Measurements from ENCODE around the gene ARGFX. TPM values are rescaled to one million over a fixed set of nuclear protein-coding genes. Genes with fewer than 3 reads are reported as not detected.

ARGFX gene
- total and polyA plus RNA-seq, 9 of the 15 experiments (the other 6 are each of a cell fraction or from before 2014, with no cell fraction given): not detected

- TF ChIP-seq NUFIP1 (IDR thresholded peaks at IDR 0.05; ENCODE audit: partially characterized antibody) (no peak), KLF13 (tag; IDR thresholded peaks at IDR 0.05; ENCODE audit: borderline replicate concordance, low read depth) (no peak), ZNF644 (tag; IDR thresholded peaks at IDR 0.05; ENCODE audit: low read depth) (no peak), POLR2G (IDR thresholded peaks at IDR 0.05; ENCODE audit: low read depth, low read length) (peak; percentile 82), POLR3A (IDR thresholded peaks at IDR 0.05; ENCODE audit: borderline replicate concordance, extremely low read depth, insufficient read depth, insufficient read length) (no peak), TSC22D4 (tag; IDR thresholded peaks at IDR 0.05) (no peak), ZNF76 (CRISPR knock-in tag; IDR thresholded peaks at IDR 0.05; ENCODE audit: borderline replicate concordance) (no peak), AFF1 (IDR thresholded peaks at IDR 0.05; ENCODE audit: low read depth in 1 of 2, partially characterized antibody in 2 of 2) (no peak), TEAD2 (tag; IDR thresholded peaks at IDR 0.05) (no peak), HMBOX1 (IDR thresholded peaks at IDR 0.05) (no peak; the same call in 1 of the 2 replicates), MBD2 (IDR thresholded peaks at IDR 0.05; ENCODE audit: borderline replicate concordance, low read depth) (no peak), POLR2B (IDR thresholded peaks at IDR 0.05; ENCODE audit: low read depth, partially characterized antibody) (peak; percentile 55)
- TF ChIP-seq, protein P1, sequence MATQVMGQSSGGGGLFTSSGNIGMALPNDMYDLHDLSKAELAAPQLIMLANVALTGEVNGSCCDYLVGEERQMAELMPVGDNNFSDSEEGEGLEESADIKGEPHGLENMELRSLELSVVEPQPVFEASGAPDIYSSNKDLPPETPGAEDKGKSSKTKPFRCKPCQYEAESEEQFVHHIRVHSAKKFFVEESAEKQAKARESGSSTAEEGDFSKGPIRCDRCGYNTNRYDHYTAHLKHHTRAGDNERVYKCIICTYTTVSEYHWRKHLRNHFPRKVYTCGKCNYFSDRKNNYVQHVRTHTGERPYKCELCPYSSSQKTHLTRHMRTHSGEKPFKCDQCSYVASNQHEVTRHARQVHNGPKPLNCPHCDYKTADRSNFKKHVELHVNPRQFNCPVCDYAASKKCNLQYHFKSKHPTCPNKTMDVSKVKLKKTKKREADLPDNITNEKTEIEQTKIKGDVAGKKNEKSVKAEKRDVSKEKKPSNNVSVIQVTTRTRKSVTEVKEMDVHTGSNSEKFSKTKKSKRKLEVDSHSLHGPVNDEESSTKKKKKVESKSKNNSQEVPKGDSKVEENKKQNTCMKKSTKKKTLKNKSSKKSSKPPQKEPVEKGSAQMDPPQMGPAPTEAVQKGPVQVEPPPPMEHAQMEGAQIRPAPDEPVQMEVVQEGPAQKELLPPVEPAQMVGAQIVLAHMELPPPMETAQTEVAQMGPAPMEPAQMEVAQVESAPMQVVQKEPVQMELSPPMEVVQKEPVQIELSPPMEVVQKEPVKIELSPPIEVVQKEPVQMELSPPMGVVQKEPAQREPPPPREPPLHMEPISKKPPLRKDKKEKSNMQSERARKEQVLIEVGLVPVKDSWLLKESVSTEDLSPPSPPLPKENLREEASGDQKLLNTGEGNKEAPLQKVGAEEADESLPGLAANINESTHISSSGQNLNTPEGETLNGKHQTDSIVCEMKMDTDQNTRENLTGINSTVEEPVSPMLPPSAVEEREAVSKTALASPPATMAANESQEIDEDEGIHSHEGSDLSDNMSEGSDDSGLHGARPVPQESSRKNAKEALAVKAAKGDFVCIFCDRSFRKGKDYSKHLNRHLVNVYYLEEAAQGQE (IDR thresholded peaks at IDR 0.05; ENCODE audit: borderline replicate concordance): no peak
- TF ChIP-seq, protein P1 (CRISPR knock-in tag; IDR thresholded peaks at IDR 0.05; ENCODE audit: low read depth): no peak
Measured at GRCh38 chr3:121545574-121546455, 21.9 kb upstream of the ARGFX start, which contains the start of gene POLQ (continued).

All from K562 (cell line).